GM19035 (cell line): ENCODE results near the gene ECEL1.

Experiments
- ATAC-seq: cut with Tn5 transposase; IDR thresholded peaks from one replicate; pipeline ENCODE4 v1.9.1; 2021; ENCODE audit not compliant: unreplicated experiment

The ECEL1 gene

GRCh38 chr2:232522623-232523401, 35.2 kb upstream of the ECEL1 start:
- ATAC-seq = no peak

DNA sequence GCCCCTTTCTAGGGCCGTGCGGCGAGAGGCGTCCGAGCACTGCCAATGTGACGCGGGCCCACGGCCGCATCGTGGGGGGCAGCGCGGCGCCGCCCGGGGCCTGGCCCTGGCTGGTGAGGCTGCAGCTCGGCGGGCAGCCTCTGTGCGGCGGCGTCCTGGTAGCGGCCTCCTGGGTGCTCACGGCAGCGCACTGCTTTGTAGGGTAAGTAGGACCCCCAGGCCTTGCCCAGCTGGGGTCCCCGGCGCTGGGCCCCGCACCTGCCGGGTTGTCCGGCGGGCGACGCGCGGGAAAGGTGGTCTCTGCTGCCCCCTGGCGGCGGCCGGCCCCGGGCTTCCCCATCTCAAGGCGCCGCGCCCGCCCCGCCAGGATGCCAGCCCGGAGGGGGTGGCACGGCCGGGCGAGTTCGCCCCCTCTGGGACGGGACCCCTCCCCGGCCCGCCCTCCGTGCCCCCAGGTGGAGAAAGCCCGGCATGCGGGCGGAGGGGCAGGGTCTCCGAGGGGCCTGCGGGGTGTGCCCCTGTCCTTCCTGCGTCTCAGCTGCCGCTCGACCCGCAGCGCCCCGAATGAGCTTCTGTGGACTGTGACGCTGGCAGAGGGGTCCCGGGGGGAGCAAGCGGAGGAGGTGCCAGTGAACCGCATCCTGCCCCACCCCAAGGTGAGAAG, 34.5 kb upstream of the ECEL1 start:
- ATAC-seq = no peak

DNA sequence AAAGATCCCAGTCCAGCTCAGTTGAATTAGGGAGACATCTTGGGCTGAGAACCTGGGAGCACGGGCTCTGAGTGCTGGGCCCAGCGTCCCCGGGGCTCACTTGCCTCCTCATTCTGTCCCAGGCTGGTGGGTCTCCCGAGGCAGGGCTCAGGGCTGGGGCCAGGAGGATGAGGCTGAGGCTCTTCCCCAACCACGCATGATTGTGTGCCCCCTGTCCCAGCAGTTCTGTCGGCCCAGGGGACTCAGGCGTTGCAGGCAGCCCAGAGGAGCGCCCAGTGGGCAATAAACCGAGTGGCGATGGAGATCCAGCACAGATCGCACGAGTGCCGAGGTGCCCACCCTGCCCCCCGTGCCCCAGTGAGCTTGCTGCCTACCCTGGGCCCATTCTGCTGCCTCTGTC, 33.5 kb upstream of the ECEL1 start:
- ATAC-seq = no peak

- no peak for ATAC-seq
Observed at GRCh38 chr2:232520489-232520888, 32.9 kb upstream of the ECEL1 start.

DNA sequence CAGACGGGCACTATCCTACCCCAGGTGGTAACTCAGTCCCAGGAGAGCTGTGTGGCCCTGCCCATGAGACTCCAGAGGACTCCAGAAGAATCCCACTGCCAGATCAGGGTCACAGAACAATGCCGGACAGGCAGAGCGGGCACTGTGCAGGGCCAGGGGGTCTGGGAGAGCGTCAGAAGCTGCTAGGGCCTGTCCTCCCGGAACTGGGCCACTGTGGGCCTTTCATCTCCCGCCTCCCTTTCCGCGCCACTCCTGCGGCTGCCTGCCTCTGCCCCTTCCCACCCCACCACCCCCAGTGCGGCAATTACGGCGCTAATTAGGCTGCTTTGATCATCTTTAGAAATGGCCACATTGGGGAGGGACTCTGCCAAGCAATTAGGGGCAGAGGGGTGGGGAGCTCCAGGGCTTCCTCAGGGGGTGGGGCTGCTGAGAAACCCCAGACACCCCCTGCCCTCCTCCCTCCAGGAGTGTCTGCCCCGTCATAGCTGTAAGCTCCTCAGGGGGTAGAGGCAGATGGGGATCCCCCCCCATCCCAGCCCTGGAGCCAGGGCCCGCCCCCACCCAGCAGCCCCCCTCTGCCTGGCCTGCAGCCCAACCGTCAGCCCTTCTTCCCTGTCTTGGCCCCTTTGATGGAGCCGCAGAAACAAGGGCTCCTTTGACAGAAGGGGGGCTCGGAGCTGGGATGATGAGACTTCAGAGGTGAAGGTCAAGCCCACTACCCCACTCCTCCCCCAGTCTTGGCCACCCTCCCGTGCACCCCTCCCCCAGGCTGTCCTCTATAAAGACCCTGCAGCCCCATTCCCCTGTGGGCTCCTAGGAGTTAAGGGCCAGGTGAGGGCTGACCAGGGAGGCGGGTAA, 32.2 kb upstream of the ECEL1 start, which contains the start of gene PRSS56:
Gene PRSS56 (plus strand): TSS at position 808 of the 858 bp plus-strand sequence. CDS start 211 bp downstream, outside the sequence.
- ATAC-seq = no peak

DNA sequence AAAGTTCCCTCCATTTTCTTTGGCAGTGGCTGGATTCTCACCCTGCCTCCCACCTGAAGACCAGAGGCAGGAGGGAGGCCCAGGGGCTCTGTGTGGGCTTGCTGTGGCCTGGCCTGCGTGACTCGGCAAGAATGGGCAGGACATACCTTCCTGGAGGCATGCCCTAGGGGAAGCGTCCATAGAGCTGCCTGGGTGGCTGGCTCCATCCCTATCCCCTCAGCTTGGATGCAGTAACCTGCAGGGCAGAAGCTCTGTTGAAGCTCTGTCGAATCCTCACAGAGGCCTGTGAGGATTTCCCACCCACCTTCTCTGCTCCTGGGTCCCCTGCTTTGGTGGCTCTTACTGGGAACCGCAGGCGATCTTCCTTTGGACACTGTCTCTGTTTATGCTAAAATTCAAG, 31.2 kb upstream of the ECEL1 start:
- ATAC-seq = no peak

DNA sequence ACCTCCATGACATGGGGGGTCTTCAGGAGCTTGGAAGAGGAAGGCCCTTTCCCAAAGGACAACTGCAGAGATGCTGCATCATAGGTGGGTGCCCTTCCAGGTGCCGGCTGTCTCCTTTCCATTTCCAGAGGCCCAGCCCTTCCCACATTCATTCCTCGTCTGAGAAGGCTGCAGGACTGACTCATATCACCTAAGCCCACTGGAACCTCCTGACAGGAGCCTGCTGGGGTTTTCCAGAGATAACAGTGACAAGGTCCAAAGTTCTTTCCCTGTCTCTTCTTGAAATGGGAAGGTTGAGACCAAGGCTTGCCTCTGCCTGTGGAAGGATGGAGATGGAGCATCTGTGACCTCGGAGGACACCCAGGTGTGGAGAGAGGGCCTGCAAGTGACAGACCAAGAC, 28.9 kb upstream of the ECEL1 start:
- no peak for ATAC-seq

GRCh38 chr2:232515639-232516038, 28.0 kb upstream of the ECEL1 start:
- no peak for ATAC-seq

DNA sequence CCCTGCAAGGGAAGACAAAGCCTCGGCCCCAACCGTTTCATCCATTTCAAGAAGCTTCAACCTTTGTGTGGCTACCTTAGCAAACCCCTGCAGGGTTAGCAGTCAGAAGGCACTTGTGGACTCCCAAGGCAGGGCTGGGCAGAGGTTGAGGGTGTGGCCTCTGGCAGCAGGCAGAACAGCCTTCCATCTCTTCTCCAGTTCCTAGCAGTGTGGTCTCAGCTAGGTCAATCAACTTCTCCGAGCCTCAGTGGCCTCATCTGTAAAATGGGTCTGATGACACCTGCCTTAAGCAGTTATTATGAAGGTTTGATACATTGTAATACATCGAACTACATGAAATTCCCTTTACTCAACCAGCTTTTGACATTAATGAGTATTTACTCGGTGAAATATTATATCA, 25.7 kb upstream of the ECEL1 start:
- ATAC-seq = no peak

DNA sequence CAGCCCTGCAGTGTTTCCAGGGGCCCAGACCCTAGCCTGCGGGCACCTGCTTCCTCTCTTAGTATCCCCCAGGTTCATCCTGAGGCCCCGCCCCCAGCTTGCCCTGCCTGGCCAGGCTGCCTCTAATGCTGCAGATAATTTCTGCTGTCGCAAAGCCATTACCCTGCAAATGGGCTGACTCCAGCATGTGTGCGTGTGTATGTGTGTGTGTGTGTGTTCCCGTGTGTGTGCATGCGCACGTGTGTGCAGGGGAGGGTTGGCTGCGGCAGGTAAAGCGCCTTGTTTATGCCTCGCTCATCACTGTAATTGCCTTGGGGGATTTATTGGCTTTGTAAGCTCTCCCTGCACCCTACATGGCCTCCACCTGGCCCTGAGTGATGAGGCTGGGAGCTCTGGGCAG, 25.0 kb upstream of the ECEL1 start:
- no peak for ATAC-seq

GRCh38 chr2:232511336-232511890, 23.8 kb upstream of the ECEL1 start:
- ATAC-seq = no peak

- ATAC-seq = no peak
Observed at GRCh38 chr2:232508251-232508650, 20.6 kb upstream of the ECEL1 start.

DNA sequence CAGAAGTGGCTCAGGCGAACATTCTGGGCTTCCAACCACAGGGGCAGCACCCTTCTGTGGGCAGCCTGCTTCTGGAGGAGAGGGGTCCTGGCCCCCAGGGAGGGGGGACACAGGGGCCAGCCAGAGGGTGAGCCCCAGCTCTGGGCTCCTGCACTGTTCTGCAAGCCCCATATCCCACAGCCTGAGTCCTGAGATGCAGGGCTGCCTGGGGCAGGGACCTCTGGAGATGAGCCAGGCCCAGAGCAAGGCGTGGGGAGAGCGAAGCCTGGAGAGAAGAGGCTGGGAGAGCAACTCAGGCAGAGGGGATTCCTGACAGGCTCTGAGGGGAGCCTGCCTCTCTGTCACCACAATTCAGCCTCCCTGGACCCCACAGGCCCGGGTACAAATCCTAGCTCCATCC, 19.1 kb upstream of the ECEL1 start:
- no peak for ATAC-seq

DNA sequence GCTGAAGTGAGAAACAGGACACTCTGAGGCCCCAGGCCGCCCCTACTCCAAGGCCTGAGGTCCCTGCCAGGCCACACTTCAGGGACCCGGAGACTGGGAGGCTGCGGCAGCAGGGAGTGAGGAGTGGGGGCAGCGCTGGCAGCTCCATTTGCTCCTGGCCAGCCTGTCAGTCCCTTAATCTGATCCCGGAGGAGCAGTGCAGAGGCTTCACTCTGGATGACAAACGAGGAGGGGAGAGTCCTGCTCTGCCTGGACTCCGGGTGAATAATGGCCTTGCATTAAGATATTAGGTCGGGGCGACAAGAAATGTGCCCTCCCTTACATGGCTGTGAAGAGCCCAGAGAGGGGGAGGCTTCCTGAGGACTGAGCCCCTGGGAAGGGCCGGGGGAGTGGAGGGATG, 18.2 kb upstream of the ECEL1 start:
- ATAC-seq = no peak

GRCh38 chr2:232504438-232504837, 16.8 kb upstream of the ECEL1 start:
- no peak for ATAC-seq

GRCh38 chr2:232503809-232504323, 16.2 kb upstream of the ECEL1 start:
- ATAC-seq = no peak

- no peak for ATAC-seq
Observed at GRCh38 chr2:232502911-232503808, 15.5 kb upstream of the ECEL1 start.

DNA sequence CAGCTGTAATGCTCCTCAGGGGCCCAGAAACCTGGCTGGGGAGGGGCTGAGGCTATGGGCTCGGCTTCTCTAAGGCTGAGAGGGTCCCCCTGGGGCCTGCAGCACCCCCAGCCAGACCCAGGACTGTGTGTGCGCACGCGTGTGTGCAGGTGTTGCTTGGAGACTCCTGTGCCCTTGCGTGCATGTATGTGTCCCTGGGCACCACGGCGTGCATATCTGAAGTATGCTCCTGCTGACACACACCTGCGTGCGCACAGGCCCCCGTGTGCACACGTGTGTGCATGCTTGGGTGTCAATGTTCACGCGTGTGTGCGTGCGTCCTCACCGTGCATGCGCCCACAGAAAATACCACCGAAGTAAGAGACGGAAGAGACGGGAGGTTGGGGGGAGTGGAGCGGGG, 14.9 kb upstream of the ECEL1 start:
- no peak for ATAC-seq

DNA sequence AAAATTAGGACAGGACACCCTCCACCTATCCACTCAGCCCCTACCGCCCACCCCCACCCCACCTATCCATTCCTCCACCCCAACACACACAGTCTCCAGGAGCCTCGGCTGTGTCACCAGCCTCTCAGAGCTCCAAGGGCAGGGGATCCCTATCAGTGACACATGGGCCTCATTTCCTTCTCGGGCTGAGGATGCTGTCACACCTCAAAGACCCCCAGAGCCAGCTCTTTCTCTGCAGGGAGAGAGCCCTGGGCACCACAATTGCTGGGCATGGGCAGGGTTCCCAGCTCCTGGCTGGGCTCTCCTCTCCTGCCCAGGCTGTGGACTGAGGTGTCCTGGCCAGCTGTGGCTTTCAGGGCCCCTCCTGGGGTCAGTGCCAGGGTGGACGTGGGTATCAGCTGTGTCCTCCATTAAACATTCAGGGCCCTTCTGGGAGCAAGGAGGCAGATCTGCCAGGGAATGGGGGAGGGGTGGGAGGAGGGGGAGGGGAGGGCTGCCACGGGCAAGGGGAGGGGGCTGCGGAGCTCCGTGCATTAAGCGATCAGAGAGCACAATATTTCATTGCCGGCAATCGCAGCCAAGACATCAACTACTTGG, 14.3 kb upstream of the ECEL1 start:
- ATAC-seq = no peak

- no peak for ATAC-seq
Observed at GRCh38 chr2:232501331-232501771, 13.7 kb upstream of the ECEL1 start.
